Inflammatory macrophage treated with lipopolysaccharide for 4 hours (primary cell): ENCODE measurements around the gene ARSK.

Experiments used
- DNase-seq: peaks from one replicate; pipeline ENCODE4 v3.0.0-alpha.2; 2020

The ARSK gene, protein sequence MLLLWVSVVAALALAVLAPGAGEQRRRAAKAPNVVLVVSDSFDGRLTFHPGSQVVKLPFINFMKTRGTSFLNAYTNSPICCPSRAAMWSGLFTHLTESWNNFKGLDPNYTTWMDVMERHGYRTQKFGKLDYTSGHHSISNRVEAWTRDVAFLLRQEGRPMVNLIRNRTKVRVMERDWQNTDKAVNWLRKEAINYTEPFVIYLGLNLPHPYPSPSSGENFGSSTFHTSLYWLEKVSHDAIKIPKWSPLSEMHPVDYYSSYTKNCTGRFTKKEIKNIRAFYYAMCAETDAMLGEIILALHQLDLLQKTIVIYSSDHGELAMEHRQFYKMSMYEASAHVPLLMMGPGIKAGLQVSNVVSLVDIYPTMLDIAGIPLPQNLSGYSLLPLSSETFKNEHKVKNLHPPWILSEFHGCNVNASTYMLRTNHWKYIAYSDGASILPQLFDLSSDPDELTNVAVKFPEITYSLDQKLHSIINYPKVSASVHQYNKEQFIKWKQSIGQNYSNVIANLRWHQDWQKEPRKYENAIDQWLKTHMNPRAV

DNA sequence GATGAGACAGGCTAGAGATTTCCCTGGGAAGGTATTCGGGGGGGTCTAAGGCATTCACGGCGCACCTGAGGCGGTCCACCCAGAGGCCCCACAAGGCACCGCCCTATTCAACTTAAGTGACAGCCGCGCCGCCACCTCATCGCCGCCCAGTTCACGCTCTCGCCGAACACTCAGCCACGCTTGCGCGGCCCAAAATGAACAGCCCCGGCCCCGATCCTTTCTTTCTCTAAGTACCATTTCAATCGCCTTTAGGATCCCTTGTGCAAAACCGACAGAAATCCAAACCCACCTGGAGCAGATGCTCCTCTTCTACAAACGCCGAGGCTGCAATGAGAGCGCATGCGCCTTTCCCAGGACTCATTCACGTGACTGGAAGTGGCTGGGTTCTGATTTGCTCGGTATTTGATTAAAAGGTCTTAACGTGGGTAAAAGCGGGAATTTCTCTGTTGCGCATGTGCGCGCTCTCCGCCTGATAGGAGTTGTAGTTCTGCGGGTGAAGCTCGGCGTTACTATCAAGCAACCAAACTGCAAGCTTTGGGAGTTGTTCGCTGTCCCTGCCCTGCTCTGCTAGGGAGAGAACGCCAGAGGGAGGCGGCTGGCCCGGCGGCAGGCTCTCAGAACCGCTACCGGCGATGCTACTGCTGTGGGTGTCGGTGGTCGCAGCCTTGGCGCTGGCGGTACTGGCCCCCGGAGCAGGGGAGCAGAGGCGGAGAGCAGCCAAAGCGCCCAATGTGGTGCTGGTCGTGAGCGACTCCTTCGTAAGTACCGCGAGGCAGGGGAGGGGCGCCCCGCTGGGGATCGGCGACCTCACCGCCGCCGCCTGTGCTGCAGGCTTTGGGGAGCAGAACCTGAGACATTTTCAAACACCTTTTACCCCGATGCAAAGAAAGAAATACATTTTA is at the start of gene ARSK, which contains the start of gene SKIC3:
Gene ARSK (plus strand): TSS at position 455 of the 902 bp plus-strand sequence. CDS start 178 bp downstream, at position 633.
Gene SKIC3 (minus strand): TSS at position 331 of the 902 bp plus-strand sequence. CDS start 7,827 bp downstream, outside the sequence.
- DNase-seq = peak; percentile 98

DNA sequence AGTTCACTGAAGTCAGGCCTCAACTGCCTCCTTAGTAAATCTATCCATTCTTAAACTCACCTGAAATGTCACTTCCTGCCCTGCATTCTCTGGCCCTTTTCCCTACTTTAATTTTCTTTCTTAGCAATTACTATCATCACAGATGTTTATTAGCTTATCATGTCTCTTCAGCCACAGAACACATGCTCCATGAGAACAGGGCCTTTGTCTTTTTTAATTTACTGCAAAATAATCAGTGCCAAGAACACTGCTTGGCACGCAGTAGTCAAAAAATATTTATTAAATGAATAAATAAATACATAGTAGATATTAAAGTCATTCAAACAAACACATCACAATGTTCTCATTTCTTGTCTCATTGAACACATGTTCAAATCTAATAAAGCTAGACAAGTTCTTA is 46.4 kb upstream of the ARSK start:
- DNase-seq = no peak

DNA sequence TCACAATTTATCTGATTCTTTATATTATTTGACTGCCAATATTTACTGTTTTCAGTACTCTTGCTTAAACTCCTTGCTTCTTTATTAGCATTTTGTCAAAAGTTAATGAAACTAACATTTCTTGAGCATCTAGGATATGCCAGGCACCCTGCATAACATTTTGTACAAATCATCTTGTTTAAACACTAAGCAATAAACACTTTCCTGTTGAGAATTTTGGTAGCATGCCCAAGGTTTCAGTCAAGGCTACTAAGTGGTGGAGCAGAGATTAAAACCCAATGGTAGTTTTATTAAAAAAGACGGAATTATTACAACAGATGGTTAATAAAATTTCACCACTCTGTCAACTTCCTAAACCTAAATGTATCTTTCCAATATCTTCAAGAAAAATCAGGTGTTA is 43.3 kb upstream of the ARSK start:
- no peak for DNase-seq

DNA sequence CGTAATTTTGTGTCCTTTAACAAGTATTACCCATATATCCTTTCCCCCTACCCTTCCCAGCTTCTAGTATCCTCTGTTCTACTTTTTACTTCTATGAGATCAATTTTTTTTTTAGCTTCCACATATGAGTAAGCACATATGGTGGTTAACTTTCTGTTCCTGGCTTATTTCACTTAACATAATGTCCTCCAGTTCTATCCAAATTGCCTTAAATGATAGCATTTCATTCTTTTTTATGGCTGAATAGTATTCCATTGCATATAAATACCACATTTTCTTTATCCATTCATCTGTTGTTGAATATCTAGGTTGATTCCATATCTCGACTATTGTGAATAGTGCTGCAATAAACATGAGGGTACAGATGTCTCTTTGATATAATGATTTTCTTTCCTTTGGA is 36.5 kb upstream of the ARSK start:
- DNase-seq = no peak

DNA sequence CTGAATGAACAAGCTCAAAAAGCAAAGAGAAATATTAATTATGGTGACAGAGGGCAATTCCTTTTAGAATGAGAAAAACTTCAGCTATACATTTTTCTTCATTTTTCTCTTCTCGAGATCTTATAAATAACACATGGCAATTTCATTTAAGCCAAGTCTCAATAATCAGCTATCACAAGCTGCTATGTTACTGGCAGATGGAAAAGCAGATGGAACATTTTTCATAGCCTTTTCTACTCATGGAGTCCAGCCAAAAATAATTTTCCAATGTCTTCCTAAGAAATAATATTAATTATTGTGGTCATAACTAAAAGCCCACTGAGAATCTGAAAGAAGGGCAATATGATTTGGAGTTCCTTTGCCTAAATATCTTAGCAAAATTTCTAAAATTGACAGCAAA is 35.8 kb upstream of the ARSK start:
- DNase-seq = no peak

DNA sequence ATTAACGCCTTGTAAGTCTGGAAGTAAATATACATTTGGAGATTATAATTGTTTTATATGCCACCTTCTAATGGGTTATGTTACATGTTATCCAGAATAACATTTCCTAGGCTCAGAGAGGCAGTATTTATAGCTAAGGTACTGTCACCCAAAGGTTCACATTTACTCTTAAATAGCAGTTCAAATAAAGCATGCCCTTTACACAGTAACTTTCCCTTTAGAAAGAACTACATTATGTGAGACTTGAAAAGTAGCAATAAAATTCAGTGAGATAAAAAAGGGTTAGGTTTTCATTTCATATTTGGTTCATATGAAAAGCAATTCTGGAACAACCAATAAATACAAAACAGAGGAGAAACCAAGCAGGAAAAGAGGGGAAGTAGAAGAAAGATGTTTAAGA is 35.2 kb upstream of the ARSK start:
- DNase-seq = no peak

DNA sequence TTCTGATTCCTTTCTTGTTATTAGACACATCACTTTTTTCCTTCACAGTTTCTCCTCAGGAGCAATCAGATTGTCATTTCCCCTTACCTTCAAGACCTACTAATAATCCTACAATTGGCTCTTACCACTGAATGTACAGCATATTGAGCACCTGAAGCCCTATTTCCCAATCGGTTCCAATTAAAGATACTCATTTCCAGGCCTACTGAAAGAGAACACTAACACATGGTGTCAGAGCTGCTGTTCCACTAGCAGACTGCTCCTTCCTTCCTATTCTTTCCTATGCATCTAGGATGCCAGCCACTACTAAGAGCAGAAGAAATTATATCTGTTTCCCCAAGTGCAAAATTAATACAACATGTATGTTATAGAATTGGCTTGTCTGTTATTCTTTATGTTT is 34.7 kb upstream of the ARSK start:
- DNase-seq = no peak

DNA sequence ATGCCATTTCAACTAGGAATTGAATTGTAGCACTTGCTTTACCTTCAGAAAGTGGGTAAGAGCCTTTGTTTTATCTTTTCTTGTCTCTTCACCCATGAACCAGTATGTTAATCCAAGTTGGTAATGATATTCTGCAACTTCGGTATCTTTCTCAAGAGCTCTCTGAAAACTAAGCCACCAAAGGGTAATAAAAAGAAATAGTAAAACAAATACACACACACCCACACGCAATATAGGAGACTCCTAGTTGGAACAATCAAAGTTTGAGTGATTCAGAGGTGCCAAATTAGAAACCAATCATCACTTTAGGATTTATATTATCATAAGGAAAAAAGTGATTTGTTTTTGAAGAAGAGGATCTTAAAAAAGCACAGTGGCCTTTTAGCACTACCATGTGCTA is 30.5 kb upstream of the ARSK start:
- no peak for DNase-seq

DNA sequence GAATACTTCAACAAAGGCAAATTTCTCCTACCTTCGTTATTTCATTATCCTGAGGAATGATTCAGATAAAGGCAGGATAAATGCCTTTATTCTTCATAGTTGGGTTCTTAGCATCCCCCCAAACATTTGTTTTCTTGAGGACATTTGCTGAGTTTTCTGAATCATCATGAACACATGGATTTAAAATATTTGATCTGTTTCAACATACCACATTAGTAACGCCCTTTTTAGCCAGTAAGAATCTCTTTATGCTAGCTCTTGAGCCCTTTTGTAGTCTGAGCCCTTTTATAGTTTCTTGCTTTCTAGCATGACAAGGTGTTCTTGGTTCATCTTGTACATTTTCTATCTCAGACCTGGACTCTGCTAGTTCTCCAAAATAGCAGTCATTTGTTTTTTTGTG is 28.0 kb upstream of the ARSK start:
- DNase-seq = no peak

DNA sequence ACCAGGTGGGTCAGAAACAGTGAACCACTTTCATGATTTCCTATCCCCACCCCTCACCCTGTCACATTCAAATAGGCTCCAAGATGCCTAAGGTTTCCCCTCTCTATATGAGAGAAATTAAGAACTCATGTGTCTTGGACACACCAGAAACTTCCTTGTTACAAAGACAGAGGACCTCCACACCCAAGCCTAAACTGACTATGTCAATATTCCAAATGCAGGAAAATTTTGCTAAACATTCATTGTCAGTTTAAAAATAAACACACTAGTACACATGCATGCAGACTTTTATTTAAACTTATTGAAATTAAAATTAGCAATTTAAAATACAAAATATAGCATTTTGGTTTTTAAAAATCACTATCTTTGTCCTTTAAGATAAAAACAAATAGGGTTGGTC is 26.3 kb upstream of the ARSK start:
- no peak for DNase-seq

DNA sequence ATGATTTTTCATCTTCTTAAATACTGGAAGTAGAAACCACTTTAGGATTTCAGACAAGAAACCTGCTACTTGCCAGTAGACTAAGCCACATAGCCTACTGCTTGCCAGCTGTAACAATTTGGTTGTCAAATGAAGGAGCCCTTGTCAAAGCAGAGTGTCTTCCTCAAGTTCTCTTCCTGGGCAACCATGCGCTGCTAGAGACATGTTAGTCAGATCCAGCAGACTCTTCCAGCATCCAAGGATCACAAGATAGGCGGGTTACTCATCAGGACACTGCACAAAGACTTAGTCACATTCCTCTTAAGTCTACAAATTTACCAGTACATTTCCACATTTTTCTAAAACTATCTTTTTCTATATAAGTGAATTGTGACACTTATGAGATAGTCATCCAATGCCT is 24.5 kb upstream of the ARSK start:
- peak; percentile 65 for DNase-seq

DNA sequence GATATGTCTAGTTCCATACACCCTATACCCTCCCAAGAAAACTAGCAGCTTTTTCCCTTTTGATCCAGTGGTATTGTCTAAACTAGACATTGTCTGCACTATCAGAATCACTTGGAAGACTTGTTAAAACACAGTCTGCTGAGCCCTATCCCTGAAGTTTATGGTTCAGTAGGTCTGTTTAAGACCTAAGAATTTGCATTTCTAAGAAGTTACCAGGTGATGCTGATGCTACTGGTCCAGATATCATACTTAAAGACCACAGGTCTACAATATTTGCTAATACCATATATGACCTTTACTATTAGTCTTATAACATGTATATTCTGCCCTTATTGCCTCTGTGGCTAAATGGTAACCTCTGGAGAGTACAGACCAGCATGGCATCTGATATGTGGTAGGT is 23.4 kb upstream of the ARSK start:
- no peak for DNase-seq

DNA sequence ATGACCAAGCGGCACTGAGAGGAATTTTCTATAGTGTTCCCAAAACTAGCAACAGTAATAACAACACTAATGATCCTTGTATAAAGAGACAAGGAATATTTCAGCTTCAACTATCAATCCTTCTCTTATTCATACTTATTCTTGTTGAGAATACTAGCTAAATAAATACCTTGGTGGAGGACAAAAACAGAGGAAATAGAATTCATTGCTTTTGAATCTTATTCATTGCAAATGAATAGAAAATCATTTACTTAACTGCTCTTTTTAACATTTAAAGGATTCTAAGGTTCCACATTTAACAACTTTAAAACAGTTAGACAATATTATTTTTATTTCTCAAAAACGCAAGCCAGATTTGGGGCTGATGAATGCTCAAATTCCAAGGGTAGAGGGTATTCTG is 22.5 kb upstream of the ARSK start:
- no peak for DNase-seq

DNA sequence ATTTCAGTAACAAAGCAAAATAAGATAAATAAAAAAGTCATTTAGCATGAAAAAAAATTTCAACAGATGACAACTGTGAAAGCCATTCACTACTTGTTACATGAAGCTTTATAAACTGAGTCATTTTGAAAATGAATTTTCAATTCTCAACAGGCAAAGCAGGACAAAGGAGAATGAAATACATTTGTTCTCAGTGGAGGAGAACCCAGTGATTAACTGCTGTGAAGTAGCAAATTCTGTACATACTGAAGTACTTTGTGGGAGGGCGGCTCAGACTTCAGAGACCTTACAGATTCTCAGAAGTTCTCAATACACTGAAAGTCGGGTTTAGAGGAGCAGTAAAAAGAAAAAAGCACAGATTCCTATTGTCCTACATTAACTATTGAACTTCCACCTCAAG is 21.8 kb upstream of the ARSK start:
- DNase-seq = no peak

DNA sequence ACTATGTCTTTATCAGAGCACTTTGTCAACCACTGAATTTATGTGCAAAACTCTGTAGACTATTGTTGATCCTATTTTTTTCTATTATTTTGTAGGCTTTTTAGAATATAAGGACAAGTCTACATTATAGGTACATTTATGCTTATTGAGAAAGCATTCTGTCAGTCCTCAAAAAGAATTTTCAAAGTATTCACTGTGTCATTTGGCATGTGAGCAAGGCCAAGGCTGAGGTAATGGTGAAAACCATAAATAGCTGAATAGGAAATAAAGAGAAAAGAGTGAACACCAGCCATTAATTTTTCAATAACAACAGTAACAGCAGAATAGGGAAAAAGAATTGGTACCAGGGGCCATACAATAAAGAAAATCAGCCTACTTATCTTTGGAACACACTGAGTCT is 21.1 kb upstream of the ARSK start:
- no peak for DNase-seq

DNA sequence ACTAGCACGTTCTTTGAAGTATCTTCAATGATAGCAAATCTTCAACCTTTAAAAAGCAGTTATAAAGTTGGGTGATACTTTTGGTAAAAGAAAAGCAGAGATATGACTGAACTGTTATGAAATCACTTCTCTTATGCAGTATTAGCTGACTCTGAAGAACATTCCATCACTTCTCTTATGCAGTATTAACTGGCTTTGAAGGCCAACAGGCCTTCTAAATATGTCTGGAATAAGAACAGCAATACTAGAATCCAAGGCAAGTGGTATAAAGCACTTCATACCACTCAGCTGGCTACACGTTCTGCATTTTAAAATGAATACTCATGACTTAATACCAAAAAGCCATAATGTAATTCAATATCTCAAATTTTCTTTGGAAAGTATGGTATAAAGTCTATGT is 17.4 kb upstream of the ARSK start:
- no peak for DNase-seq

DNA sequence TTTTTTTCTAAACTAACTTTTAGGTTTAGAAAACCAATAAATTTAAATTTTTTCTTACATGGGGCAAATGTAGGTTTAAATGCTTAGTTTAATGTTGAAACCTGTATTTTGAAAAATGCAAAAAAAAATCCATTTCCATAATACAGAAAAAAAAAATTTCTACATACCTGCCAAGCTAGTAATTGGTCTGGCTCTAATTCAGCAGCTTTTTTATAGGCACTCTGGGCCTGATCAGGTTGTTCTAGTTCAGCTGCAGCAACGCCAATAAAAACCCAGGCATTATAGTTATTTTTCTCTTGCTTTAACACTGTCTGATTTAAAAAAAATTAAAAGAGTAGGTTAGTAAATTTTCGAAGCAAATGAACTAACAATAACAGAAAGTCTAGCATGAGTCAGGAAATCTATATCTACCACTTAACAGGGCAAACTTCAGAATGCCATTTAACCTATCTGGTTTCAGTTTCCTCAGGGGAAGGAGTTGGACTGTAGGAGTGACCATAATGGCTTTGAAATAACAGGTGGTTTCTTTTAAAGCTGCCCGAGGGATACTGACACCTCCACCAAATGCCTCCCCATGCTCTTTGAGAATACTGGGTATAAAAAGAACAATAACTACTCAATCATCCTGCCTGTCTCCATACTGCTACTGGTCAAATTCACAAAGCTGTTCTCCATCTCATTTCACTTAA is 11.7 kb upstream of the ARSK start:
- DNase-seq = no peak

DNA sequence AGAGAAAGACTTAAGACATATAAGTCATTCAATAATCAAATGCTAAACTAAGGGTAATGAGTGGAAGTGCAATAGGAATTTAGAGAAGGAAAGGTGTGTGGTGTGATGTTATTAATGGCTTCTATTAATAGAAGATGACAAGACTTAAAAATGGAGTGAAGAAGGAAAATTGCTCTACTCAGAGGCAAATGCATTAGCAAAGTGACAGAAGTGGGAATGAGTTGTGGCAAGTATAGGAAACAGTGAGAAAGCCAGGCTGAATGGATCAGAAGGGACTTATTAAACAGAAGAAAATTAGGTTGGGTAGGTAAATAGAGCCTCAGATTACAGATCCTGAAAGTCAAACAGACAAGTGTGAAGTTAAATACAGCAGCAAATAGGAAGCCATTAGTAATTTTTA is 5.9 kb upstream of the ARSK start:
- DNase-seq = no peak

DNA sequence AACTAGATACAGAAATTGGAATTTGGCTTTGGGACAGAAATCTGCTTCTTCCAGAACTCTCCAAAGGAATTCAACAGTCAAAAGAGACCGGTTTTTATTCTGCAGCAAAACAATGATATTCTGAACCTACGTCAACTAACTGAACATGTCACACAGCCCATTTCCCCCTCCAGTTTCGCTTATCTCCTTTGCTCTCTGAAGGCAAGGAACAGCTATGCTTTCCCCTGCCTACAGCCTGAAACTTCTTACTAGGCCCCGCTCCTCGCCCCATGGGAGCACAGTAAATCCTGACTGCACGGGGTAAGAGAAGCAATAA is 612 bp upstream of the ARSK start:
- peak; percentile 70 for DNase-seq

DNA sequence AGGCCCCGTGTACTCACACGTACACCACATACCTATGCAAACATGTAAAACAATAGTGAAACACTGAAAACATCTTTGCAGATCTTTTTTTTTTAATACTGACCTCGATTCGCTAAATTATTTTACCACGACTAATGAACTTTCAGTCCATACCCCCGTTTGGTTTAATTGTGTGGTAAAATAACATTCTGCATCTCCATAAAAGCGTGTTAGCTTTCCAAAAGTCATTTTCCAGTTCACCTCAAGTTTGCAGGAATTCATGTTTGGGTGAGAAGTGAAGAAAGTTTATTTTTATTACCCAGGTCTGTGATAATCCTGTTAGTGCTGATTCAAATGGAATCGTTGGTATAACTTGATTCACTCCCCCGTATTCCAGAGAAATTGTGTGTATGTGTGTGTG is 652 bp downstream of the ARSK start:
- DNase-seq = no peak

DNA sequence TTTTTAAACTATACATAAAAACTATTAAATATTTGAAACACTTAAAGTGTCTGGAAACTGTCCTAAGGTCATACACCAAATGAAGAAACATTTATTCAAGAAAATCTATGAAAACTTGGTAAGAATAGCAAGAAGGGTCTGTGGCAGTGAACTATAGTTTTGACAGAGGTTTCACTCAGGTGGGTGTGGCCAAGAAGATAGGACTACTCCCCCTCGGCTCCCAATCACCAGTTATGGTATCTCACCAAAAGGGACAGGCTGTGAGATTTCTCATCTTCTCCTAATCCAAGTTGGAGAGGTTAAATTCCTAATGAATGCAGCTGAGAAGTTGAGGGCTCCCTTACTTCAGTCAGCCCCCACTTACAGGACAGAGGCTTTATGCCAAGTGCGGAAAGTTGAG is 2.9 kb downstream of the ARSK start:
- DNase-seq = no peak

DNA sequence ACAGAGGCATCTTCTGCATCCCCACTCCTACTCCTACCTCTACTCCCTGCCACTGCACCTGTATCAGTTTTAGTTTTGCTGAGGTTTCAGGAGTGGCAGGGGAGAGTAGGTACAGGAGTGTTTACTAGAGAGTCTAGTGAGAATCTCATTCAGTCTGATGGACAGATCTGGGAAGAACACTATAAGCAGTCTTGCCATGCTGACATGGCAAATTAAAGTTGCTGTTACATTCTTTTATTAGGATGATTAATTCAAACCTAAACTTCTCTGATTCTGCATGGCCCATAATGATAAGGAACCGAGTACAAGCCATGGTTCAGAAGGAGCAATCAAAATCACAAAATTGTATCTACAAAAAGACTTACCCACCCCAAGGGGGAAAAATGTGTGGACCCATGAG is 7.4 kb downstream of the ARSK start:
- DNase-seq = no peak

DNA sequence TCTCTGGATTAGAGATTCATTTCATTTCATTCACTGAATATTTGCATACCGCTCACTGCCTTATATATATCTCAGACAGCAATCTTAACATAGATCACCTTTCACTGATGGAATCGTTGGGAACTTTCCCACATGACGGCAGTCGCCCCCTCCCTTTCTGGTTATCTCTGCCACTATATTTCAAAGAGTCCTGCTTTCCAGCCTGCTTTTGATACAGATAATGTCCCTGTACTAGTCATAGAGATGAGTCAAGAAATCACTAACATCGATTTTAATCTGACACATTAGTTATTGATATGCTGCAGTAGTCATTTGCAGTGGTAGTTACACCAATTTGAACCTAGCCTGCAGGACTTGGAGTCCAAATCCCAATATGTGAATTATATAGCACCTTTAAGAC is 8.5 kb downstream of the ARSK start:
- no peak for DNase-seq
